Breast epithelium (tissue), 3 donors: ENCODE measurements around the gene SLC38A9.

Experiments used
- CTCF ChIP-seq, 3 donors: fragments of 450-650 bp; IDR thresholded peaks; one replicate each; pipeline ENCODE4 v1.5.1; 2016 to 2017; ENCODE audit warnings: antibody characterized with exemption in 3 of 3, mild to moderate bottlenecking in 3 of 3, moderate library complexity in 3 of 3
- POLR2A ChIP-seq: fragments of 450-650 bp; IDR thresholded peaks from one replicate; pipeline ENCODE4 v1.6.1; 2016; ENCODE audit warnings: antibody characterized with exemption, mild to moderate bottlenecking, moderate library complexity

GRCh38 chr5:55599148-55600050, 112.7 kb downstream of the SLC38A9 start:
- TF ChIP-seq CTCF (IDR thresholded peaks at IDR 0.05): no peak
- no peak for TF ChIP-seq POLR2A
